ENCODE measurements around the gene NAGA. TPM values are rescaled to one million over a fixed set of nuclear protein-coding genes. Genes with fewer than 3 reads are reported as not detected.

The NAGA gene
- total RNA-seq, 1 donor from 2014 or later, result 52.3 TPM

GRCh38 chr22:42067671-42068251, 2.9 kb downstream of the NAGA start:
- Histone ChIP-seq H3K27ac (no peak overlapping the region), H3K4me1 (peaks cover 0 to 15% of the 10 kb centered on the region in 2 donors), H3K9me3 (no peaks in the 10 kb centered on the region), H3K36me3 (peaks cover 18 to 41% of the 10 kb centered on the region in 2 donors), H3K27me3 (no peaks in the 10 kb centered on the region), H3K4me3 (no peak overlapping the region)
- intact Hi-C loops (cut with DNase I), result no loop called here
- no peak for DNase-seq (ENCODE audit: low spot score in 2 of 2)
- TF ChIP-seq CTCF (IDR thresholded peaks at IDR 0.05), result no peak

GRCh38 chr22:42066937-42067336, 3.7 kb downstream of the NAGA start:
- Histone ChIP-seq H3K4me1 (peaks cover 0 to 15% of the 10 kb centered on the region in 2 donors), H3K27ac (no peak overlapping the region), H3K4me3 (no peak overlapping the region), H3K9me3 (no peaks in the 10 kb centered on the region), H3K27me3 (no peaks in the 10 kb centered on the region), H3K36me3 (peaks cover 26 to 49% of the 10 kb centered on the region in 2 donors)
- intact Hi-C loops (cut with DNase I), result no loop called here
- TF ChIP-seq CTCF (IDR thresholded peaks at IDR 0.05), result no peak
- no peak for DNase-seq (ENCODE audit: low spot score in 2 of 2)

- no peak for DNase-seq (ENCODE audit: low spot score in 2 of 2)
- no peak for TF ChIP-seq CTCF (IDR thresholded peaks at IDR 0.05)
- Histone ChIP-seq H3K9me3 (no peaks in the 10 kb centered on the region), H3K4me1 (peaks cover 0 to 9% of the 10 kb centered on the region in 2 donors), H3K4me3 (no peak overlapping the region), H3K27me3 (no peaks in the 10 kb centered on the region), H3K36me3 (peaks cover 32 to 54% of the 10 kb centered on the region in 2 donors), H3K27ac (no peak overlapping the region)
- intact Hi-C loops (cut with DNase I), result no loop called here
Observed at GRCh38 chr22:42066126-42066761, 4.4 kb downstream of the NAGA start.

GRCh38 chr22:42065438-42066125, 5.0 kb downstream of the NAGA start:
- Histone ChIP-seq H3K36me3 (peaks cover 38 to 61% of the 10 kb centered on the region in 2 donors), H3K4me3 (no peak overlapping the region), H3K9me3 (no peaks in the 10 kb centered on the region), H3K27ac (no peak overlapping the region), H3K4me1 (peaks cover 0 to 7% of the 10 kb centered on the region in 2 donors), H3K27me3 (no peaks in the 10 kb centered on the region)
- intact Hi-C loops (cut with DNase I), result no loop called here
- DNase-seq (ENCODE audit: low spot score in 2 of 2), result no peak
- no peak for TF ChIP-seq CTCF (IDR thresholded peaks at IDR 0.05)

GRCh38 chr22:42064629-42065028, 6.0 kb downstream of the NAGA start:
- peaks cover 0 to under 1% of the 10 kb centered on the region in 2 donors for H3K4me1 ChIP-seq
- H3K36me3 ChIP-seq, result peaks cover 48 to 70% of the 10 kb centered on the region in 2 donors
- no peak overlapping the region for H3K27ac ChIP-seq
- DNase-seq (ENCODE audit: low spot score in 2 of 2), result no peak
- no peak for TF ChIP-seq CTCF (IDR thresholded peaks at IDR 0.05)
- no peak overlapping the region for H3K4me3 ChIP-seq
- no peaks in the 10 kb centered on the region for H3K9me3 ChIP-seq
- no peaks in the 10 kb centered on the region for H3K27me3 ChIP-seq
- intact Hi-C loops (cut with DNase I), result no loop called here
